Testis (tissue), 2 donors: Measurements from ENCODE around the gene NARS2.

Source experiments
- POLR2A ChIP-seq: fragments of 450-650 bp; IDR thresholded peaks from one replicate; pipeline ENCODE4 v1.6.1; 2017; ENCODE audit warnings: antibody characterized with exemption, mild to moderate bottlenecking, moderate library complexity
- TF ChIP-seq, protein P1 (sequence below), 3 experiments: fragments of 450-650 bp in 2 of 3; fragments of 200-600 bp in 1 of 3; sonication (generic) in 1 of 3; IDR thresholded peaks; one replicate each; pipeline ENCODE4 v1.5.1; 2016 to 2019; ENCODE audit warnings: antibody characterized with exemption in 3 of 3, mild to moderate bottlenecking in 2 of 3, moderate library complexity in 1 of 3

DNA sequence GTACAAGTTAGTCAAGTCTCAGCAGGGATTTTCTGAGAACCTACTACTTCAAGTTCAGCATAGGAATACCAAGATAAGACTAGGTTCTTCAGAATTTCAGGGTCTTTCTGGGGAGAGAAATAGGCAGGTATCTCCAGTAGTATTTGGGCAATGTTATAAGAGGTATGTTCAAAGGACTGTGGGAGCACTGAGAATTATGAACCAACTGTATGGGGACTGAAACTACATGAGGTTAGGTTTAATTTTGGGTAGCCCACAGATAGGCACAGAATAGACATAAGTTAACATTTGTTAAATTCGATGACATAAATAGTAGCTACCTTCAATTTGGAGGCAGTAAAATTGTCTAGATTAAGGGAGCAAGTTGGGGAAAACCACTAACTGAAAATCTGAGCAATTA is 147.8 kb downstream of the NARS2 start:
- TF ChIP-seq, protein P1, sequence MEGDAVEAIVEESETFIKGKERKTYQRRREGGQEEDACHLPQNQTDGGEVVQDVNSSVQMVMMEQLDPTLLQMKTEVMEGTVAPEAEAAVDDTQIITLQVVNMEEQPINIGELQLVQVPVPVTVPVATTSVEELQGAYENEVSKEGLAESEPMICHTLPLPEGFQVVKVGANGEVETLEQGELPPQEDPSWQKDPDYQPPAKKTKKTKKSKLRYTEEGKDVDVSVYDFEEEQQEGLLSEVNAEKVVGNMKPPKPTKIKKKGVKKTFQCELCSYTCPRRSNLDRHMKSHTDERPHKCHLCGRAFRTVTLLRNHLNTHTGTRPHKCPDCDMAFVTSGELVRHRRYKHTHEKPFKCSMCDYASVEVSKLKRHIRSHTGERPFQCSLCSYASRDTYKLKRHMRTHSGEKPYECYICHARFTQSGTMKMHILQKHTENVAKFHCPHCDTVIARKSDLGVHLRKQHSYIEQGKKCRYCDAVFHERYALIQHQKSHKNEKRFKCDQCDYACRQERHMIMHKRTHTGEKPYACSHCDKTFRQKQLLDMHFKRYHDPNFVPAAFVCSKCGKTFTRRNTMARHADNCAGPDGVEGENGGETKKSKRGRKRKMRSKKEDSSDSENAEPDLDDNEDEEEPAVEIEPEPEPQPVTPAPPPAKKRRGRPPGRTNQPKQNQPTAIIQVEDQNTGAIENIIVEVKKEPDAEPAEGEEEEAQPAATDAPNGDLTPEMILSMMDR (IDR thresholded peaks at IDR 0.05): no peak
- TF ChIP-seq POLR2A: no peak
